DND-41 (cell line): ENCODE results near the gene GINS2.

ENCODE experiments used
- ATAC-seq: fragments of 200-7000 bp; cut with Tn5 transposase; 3 replicates; pipeline ENCODE4 v1.9.1; 2021; ENCODE audit warnings: low read depth; ENCODE audit not compliant: insufficient read depth
- DNase-seq: peaks from one replicate; pipeline ENCODE4 v3.0.0-alpha.2; 2020
- H2AFZ ChIP-seq: 2 replicates; pipeline ENCODE4 v1.6.0; 2012; ENCODE audit warnings: low read depth, low read length
- H3K27ac ChIP-seq: 2 replicates; pipeline ENCODE4 v1.5.1; 2012; ENCODE audit warnings: low read length, inconsistent platforms
- H3K27me3 ChIP-seq: fragments of 200-600 bp; sonication (generic); 2 replicates; pipeline ENCODE4 v1.6.0; 2012; ENCODE audit warnings: low read length, mild to moderate bottlenecking, inconsistent platforms; ENCODE audit not compliant: insufficient read depth, poor library complexity
- H3K36me3 ChIP-seq: 2 replicates; pipeline ENCODE4 v1.5.1; 2012; ENCODE audit warnings: low read length, inconsistent platforms; ENCODE audit not compliant: insufficient read depth
- H3K4me1 ChIP-seq: 2 replicates; pipeline ENCODE4 v1.5.1; 2012; ENCODE audit warnings: mild to moderate bottlenecking, low read length; ENCODE audit not compliant: insufficient read depth
- H3K4me2 ChIP-seq: 2 replicates; pipeline ENCODE4 v1.6.0; 2012; ENCODE audit warnings: mild to moderate bottlenecking, moderate library complexity, low read length, inconsistent platforms; ENCODE audit not compliant: insufficient read depth
- H3K4me3 ChIP-seq, 2 experiments: fragments of 200-600 bp in 1 of 2; shearing (Covaris generic) in 1 of 2; 2 replicates each; pipeline ENCODE4 v1.5.1; 2012 to 2016; ENCODE audit warnings: inconsistent platforms in 2 of 2, low read length in 2 of 2, mild to moderate bottlenecking in 2 of 2, low read depth in 1 of 2, moderate library complexity in 1 of 2
- H3K79me2 ChIP-seq: 2 replicates; pipeline ENCODE4 v1.6.0; 2012; ENCODE audit warnings: low read length, inconsistent platforms; ENCODE audit not compliant: insufficient read depth
- H3K9ac ChIP-seq: 2 replicates; pipeline ENCODE4 v1.6.0; 2012; ENCODE audit warnings: low read depth, mild to moderate bottlenecking, inconsistent platforms, low read length, moderate library complexity
- H3K9me3 ChIP-seq: 2 replicates; pipeline ENCODE4 v1.5.1; 2012; ENCODE audit warnings: low read length, moderate library complexity, mild to moderate bottlenecking, inconsistent platforms; ENCODE audit not compliant: insufficient read depth, severe bottlenecking
- H4K20me1 ChIP-seq: 2 replicates; pipeline ENCODE4 v1.6.0; 2012; ENCODE audit warnings: low read length; ENCODE audit not compliant: insufficient read depth
- CTCF ChIP-seq: IDR thresholded peaks from 2 replicates; pipeline ENCODE4 v1.5.1; 2012; ENCODE audit warnings: borderline replicate concordance, low read length, moderate library complexity, mild to moderate bottlenecking; ENCODE audit not compliant: poor library complexity, severe bottlenecking; ENCODE audit errors: extremely low read depth
- EZH2 ChIP-seq: IDR thresholded peaks from 3 replicates; pipeline ENCODE4 v1.6.1; 2012; ENCODE audit warnings: borderline replicate concordance, low read depth, mild to moderate bottlenecking, moderate library complexity, low read length, inconsistent platforms; ENCODE audit not compliant: severe bottlenecking

Gene GINS2

GRCh38 chr16:85662976-85663830, 25.6 kb downstream of the GINS2 start:
- no peaks in the 10 kb centered on the region for H3K9me3 ChIP-seq

DNA sequence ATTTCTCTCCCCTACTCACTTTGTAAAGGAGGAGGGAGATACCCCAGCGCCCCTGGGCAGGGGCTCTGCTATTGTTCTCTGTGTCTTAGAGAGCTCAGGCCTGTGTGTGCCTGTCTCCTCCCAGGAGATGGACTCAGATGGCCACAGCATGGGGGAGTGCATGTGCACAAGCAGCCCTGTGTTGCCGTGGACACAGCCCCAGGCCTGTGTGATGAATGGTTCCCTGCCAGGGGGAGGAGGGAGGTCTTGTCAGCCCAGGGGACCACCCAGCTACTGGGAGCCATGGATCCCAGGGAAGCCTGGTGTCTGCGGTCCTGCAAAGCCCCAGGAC, 26.3 kb downstream of the GINS2 start:
- TF ChIP-seq CTCF = no peak
- no peak for TF ChIP-seq EZH2
- Histone ChIP-seq H2AFZ (no peak overlapping the region), H3K9ac (no peak overlapping the region), H3K79me2 (no peaks in the 10 kb centered on the region), H3K27me3 (no peaks in the 10 kb centered on the region), H3K4me3 (no peak overlapping the region), H3K4me2 (no peak overlapping the region), H3K36me3 (peaks cover 98% of the 10 kb centered on the region), H3K4me1 (no peaks in the 10 kb centered on the region), H3K9me3 (no peaks in the 10 kb centered on the region), H4K20me1 (peaks cover 57% of the 10 kb centered on the region), H3K27ac (no peak overlapping the region)
- no peak for ATAC-seq
- no peak for DNase-seq

More at GRCh38 chr16:85662976-85663830, 25.6 kb downstream of the GINS2 start:
- no peaks in the 10 kb centered on the region for H3K79me2 ChIP-seq
- H3K4me2 ChIP-seq = no peak overlapping the region
- TF ChIP-seq EZH2 (no peak), CTCF (no peak)
- no peaks in the 10 kb centered on the region for H3K4me1 ChIP-seq
- ATAC-seq (no peak), DNase-seq (no peak)
- H3K4me3 ChIP-seq = no peak overlapping the region
- H3K9ac ChIP-seq = no peak overlapping the region
- peaks cover 98% of the 10 kb centered on the region for H3K36me3 ChIP-seq
- H3K27me3 ChIP-seq = no peaks in the 10 kb centered on the region
- peaks cover 61% of the 10 kb centered on the region for H4K20me1 ChIP-seq
- no peak overlapping the region for H3K27ac ChIP-seq
- H2AFZ ChIP-seq = no peak overlapping the region

DNA sequence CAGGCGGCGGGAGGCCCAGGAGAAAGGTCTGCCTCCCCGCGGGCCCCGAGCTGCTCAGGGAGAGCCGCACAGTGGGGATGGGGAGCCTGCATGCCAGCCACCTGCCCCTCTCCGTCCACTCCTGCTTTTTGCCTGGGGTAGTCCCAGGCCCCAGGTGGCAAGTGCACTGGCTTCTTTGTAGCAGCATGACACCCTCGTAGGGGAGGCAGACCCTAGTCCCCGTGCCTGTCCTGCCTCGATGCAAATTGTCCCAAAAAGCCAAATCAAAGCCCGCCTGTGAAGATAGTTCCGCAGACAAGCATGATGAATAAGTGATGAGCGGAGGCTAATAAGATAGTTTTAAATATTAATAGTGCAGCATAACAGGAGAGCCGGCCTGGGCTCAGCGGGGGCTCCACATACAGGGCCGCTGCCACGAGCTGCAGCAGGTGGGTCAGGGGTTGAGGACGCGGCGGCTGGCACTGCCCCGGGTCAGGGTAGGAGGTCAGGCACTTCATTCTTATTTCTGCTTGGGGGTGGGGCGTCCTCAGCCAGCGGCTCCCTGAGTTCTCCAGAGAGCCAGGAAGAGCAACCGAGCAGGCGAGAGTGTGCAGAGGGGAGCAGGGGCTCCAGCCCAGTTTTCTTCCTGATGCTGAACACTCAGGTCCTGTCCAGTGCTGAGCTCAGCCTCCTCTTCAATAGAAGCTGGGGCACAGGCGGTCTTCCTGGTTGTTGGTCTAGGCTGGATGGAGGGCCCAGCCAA, 26.8 kb downstream of the GINS2 start:
- no peak overlapping the region for H2AFZ ChIP-seq

More for the DNA sequence above, 26.8 kb downstream of the GINS2 start:
- Histone ChIP-seq H3K4me3 (no peak overlapping the region), H4K20me1 (peaks cover 59% of the 10 kb centered on the region), H3K27me3 (no peaks in the 10 kb centered on the region), H3K4me2 (no peak overlapping the region), H3K27ac (no peak overlapping the region), H3K9ac (no peak overlapping the region), H3K9me3 (no peaks in the 10 kb centered on the region), H3K36me3 (peaks cover 98% of the 10 kb centered on the region), H3K79me2 (no peaks in the 10 kb centered on the region), H3K4me1 (no peaks in the 10 kb centered on the region)
- DNase-seq (no peak), ATAC-seq (no peak)
- TF ChIP-seq CTCF = no peak
- no peak for TF ChIP-seq EZH2
